GM23338 (cell line): Measurements from ENCODE around the gene PCYT2. TPM values are rescaled to one million over a fixed set of nuclear protein-coding genes. Genes with fewer than 3 reads are reported as not detected.

Experiments
- ATAC-seq: fragments of 200-7000 bp; cut with Tn5 transposase; 3 replicates; pipeline ENCODE4 v1.9.1; 2020
- DNase-seq: peaks from one replicate; pipeline ENCODE4 v3.0.0-alpha.2; 2015; ENCODE audit warnings: low spot score
- H2AFZ ChIP-seq: fragments of 200-600 bp; sonication (generic); 2 replicates; pipeline ENCODE4 v1.8.0; 2016; ENCODE audit warnings: antibody characterized with exemption, mild to moderate bottlenecking, moderate library complexity
- H3F3A ChIP-seq: fragments of 200-600 bp; sonication (generic); replicated peaks from 2 replicates; pipeline ENCODE4 v1.8.0; 2017; ENCODE audit warnings: antibody characterized with exemption, mixed run types, low read depth
- H3K27ac ChIP-seq: fragments of 200-600 bp; sonication (generic); 2 replicates; pipeline ENCODE4 v1.6.1; 2016; ENCODE audit warnings: low read depth
- H3K27me3 ChIP-seq: fragments of 200-600 bp; sonication (generic); 2 replicates; pipeline ENCODE4 v1.8.0; 2016; ENCODE audit warnings: mild to moderate bottlenecking, mixed run types, moderate library complexity; ENCODE audit not compliant: insufficient read depth
- H3K36me3 ChIP-seq: fragments of 200-600 bp; sonication (generic); 2 replicates; pipeline ENCODE4 v1.8.0; 2016; ENCODE audit warnings: mild to moderate bottlenecking; ENCODE audit not compliant: insufficient read depth
- H3K4me1 ChIP-seq: fragments of 200-600 bp; sonication (generic); 2 replicates; pipeline ENCODE4 v1.8.0; 2016; ENCODE audit warnings: mild to moderate bottlenecking, moderate library complexity; ENCODE audit not compliant: insufficient read depth
- H3K4me2 ChIP-seq: fragments of 200-600 bp; sonication (generic); 2 replicates; pipeline ENCODE4 v1.7.1; 2017; ENCODE audit warnings: mixed run types
- H3K4me3 ChIP-seq: fragments of 200-600 bp; sonication (generic); 2 replicates; pipeline ENCODE4 v1.6.1; 2016; ENCODE audit warnings: mixed run types
- H3K79me2 ChIP-seq: fragments of 200-600 bp; sonication (generic); replicated peaks from 2 replicates; pipeline ENCODE4 v1.8.0; 2017; ENCODE audit warnings: mild to moderate bottlenecking; ENCODE audit not compliant: insufficient read depth
- H3K9me2 ChIP-seq: fragments of 200-600 bp; sonication (generic); 2 replicates; pipeline ENCODE4 v1.8.0; 2017; ENCODE audit not compliant: insufficient read depth
- H4K20me1 ChIP-seq: fragments of 200-600 bp; sonication (generic); replicated peaks from 2 replicates; pipeline ENCODE4 v1.8.0; 2017; ENCODE audit warnings: mild to moderate bottlenecking; ENCODE audit not compliant: insufficient read depth
- H3K27ac Mint-ChIP-seq: 2 replicates; pipeline ENCODE4 v1.8.0; 2020; ENCODE audit warnings: inconsistent platforms, mild to moderate bottlenecking, moderate library complexity, mixed read lengths
- H3K27me3 Mint-ChIP-seq: 3 replicates; pipeline ENCODE4 v1.8.0; 2022; ENCODE audit warnings: low read depth, mild to moderate bottlenecking, moderate library complexity, mixed read lengths, inconsistent platforms; ENCODE audit not compliant: insufficient read depth, poor library complexity
- H3K36me3 Mint-ChIP-seq: 3 replicates; pipeline ENCODE4 v1.8.0; 2021; ENCODE audit warnings: low read depth, mild to moderate bottlenecking, inconsistent platforms, moderate library complexity, mixed read lengths
- H3K4me1 Mint-ChIP-seq: 3 replicates; pipeline ENCODE4 v1.8.0; 2020; ENCODE audit warnings: mild to moderate bottlenecking, inconsistent platforms, mixed read lengths
- H3K4me3 Mint-ChIP-seq: 3 replicates; pipeline ENCODE4 v1.8.0; 2021; ENCODE audit warnings: moderate library complexity, mild to moderate bottlenecking, inconsistent platforms, mixed read lengths
- H3K9me3 Mint-ChIP-seq: 3 replicates; pipeline ENCODE4 v1.8.0; 2020; ENCODE audit warnings: moderate library complexity, mild to moderate bottlenecking, inconsistent platforms, mixed read lengths
- CREB1 ChIP-seq: fragments of 250-450 bp; sonication (Bioruptor Pico); IDR thresholded peaks from 2 replicates; pipeline ENCODE4 v1.5.0; 2020; ENCODE audit warnings: low read depth, mild to moderate bottlenecking, moderate library complexity
- ETS1 ChIP-seq: IDR thresholded peaks from 2 replicates; pipeline ENCODE4 v1.6.1; 2016; ENCODE audit warnings: antibody characterized with exemption
- EZH2 ChIP-seq: fragments of 200-600 bp; sonication (generic); IDR thresholded peaks from one replicate; pipeline ENCODE4 v1.8.0; 2017; ENCODE audit warnings: antibody characterized with exemption, mild to moderate bottlenecking, low read depth; ENCODE audit not compliant: unreplicated experiment
- EZH2phosphoT487 ChIP-seq: fragments of 200-600 bp; sonication (generic); IDR thresholded peaks from one replicate; pipeline ENCODE4 v1.8.1; 2018; ENCODE audit warnings: antibody characterized with exemption; ENCODE audit not compliant: unreplicated experiment
- JUNB ChIP-seq: IDR thresholded peaks from one replicate; pipeline ENCODE4 v1.6.1; 2016; ENCODE audit warnings: antibody characterized with exemption; ENCODE audit not compliant: unreplicated experiment
- NANOG ChIP-seq: IDR thresholded peaks from 2 replicates; pipeline ENCODE4 v1.6.1; 2016; ENCODE audit warnings: antibody characterized with exemption, borderline replicate concordance
- POLR2AphosphoS5 ChIP-seq: IDR thresholded peaks from 2 replicates; pipeline ENCODE4 v1.6.1; 2016; ENCODE audit warnings: antibody characterized with exemption, low read depth
- REST ChIP-seq: IDR thresholded peaks from one replicate; pipeline ENCODE4 v1.6.1; 2018; ENCODE audit warnings: antibody characterized with exemption; ENCODE audit not compliant: unreplicated experiment
- STAT1 ChIP-seq: IDR thresholded peaks from one replicate; pipeline ENCODE4 v1.6.1; 2016; ENCODE audit warnings: antibody characterized with exemption; ENCODE audit not compliant: unreplicated experiment
- ZNF114 ChIP-seq: fragments of 250-450 bp; sonication (Bioruptor Pico); IDR thresholded peaks from 2 replicates; pipeline ENCODE4 v1.5.0; 2020; ENCODE audit warnings: mild to moderate bottlenecking, moderate library complexity
- ZNF331 ChIP-seq: fragments of 250-450 bp; sonication (Bioruptor Pico); IDR thresholded peaks from 2 replicates; pipeline ENCODE4 v1.5.0; 2020; ENCODE audit warnings: low read depth, mild to moderate bottlenecking, moderate library complexity
- ZNF462 ChIP-seq: fragments of 250-450 bp; sonication (Bioruptor Pico); IDR thresholded peaks from 2 replicates; pipeline ENCODE4 v1.5.0; 2020; ENCODE audit warnings: mild to moderate bottlenecking, moderate library complexity
- polyA plus RNA-seq: library from polyadenylated mRNA; unstranded; fragments of >200 nt; fragmentation: Nextera tagmentation; extraction: Ambion mirVana; gene quantifications from 2 replicates; pipeline ENCODE4 v1.2.1, GENCODE V29; 2016
- total RNA-seq: library from RNA; depleted of rRNA; stranded (reverse); fragments of >200 nt; shearing (Covaris generic); gene quantifications from 2 replicates; pipeline ENCODE4 v1.2.3, GENCODE V29; 2014

Gene PCYT2
- total and polyA plus RNA-seq, 2 experiments from 2014 or later, result 51.6 to 82.9 TPM

- H3K4me2 ChIP-seq, result 0 out of 2 replicates have a peak overlapping the region, but pooled peaks have one; percentile 64
- H3K4me3 Mint-ChIP-seq, result peak overlapping the region; percentile 56; the same call in 2 of the 3 replicates
- DNase-seq, result no peak
- H3K4me1 ChIP-seq, result peaks cover 30% of the 10 kb centered on the region
- ATAC-seq, result no peak
- H3K79me2 ChIP-seq, result peaks cover 80% of the 10 kb centered on the region
- peaks cover 38% of the 10 kb centered on the region for H3K27me3 Mint-ChIP-seq
- peaks cover 36% of the 10 kb centered on the region for H3F3A ChIP-seq
- H2AFZ ChIP-seq, result no peak overlapping the region
- no peaks in the 10 kb centered on the region for H3K27me3 ChIP-seq
- H3K4me1 Mint-ChIP-seq, result peaks cover 51% of the 10 kb centered on the region
- TF ChIP-seq EZH2phosphoT487 (no peak), CREB1 (CRISPR knock-in tag) (no peak), NANOG (no peak), ETS1 (no peak), STAT1 (no peak), JUNB (no peak), EZH2 (no peak), POLR2AphosphoS5 (no peak), ZNF331 (CRISPR knock-in tag) (no peak), REST (no peak)
- H3K36me3 ChIP-seq, result no peaks in the 10 kb centered on the region; the same call in 1 of the 2 replicates
- H4K20me1 ChIP-seq, result peaks cover 19% of the 10 kb centered on the region
- peak overlapping the region; percentile 89 for H3K27ac Mint-ChIP-seq
- H3K4me3 ChIP-seq, result no peak overlapping the region
- peaks cover 33% of the 10 kb centered on the region for H3K36me3 Mint-ChIP-seq
- peak overlapping the region; percentile 50; the same call in 1 of the 2 replicates for H3K27ac ChIP-seq
- H3K9me2 ChIP-seq, result no peaks in the 10 kb centered on the region
- no peaks in the 10 kb centered on the region; the same call in 2 of the 3 replicates for H3K9me3 Mint-ChIP-seq
Measured at GRCh38 chr17:81921996-81922565, 10.9 kb upstream of the PCYT2 start.

- peaks cover 36% of the 10 kb centered on the region for H3K4me1 ChIP-seq
- no peak overlapping the region for H3K27ac ChIP-seq
- peaks cover 36% of the 10 kb centered on the region for H3K36me3 Mint-ChIP-seq
- H3K27me3 ChIP-seq, result no peaks in the 10 kb centered on the region
- H3K4me1 Mint-ChIP-seq, result peaks cover 55% of the 10 kb centered on the region
- H2AFZ ChIP-seq, result no peak overlapping the region
- H3K27ac Mint-ChIP-seq, result no peak overlapping the region
- ATAC-seq (no peak), DNase-seq (no peak)
- H3K27me3 Mint-ChIP-seq, result peaks cover 38% of the 10 kb centered on the region
- no peak overlapping the region for H3K4me2 ChIP-seq
- H3K36me3 ChIP-seq, result no peaks in the 10 kb centered on the region; the same call in 1 of the 2 replicates
- peaks cover 19% of the 10 kb centered on the region for H4K20me1 ChIP-seq
- no peaks in the 10 kb centered on the region; the same call in 2 of the 3 replicates for H3K9me3 Mint-ChIP-seq
- H3K4me3 ChIP-seq, result no peak overlapping the region
- H3K9me2 ChIP-seq, result no peaks in the 10 kb centered on the region
- H3K79me2 ChIP-seq, result peaks cover 80% of the 10 kb centered on the region
- no peak overlapping the region for H3K4me3 Mint-ChIP-seq
- peaks cover 41% of the 10 kb centered on the region for H3F3A ChIP-seq
- TF ChIP-seq ZNF462 (CRISPR knock-in tag), result no peak
- no peak for TF ChIP-seq ZNF114 (CRISPR knock-in tag)
- TF ChIP-seq CREB1 (CRISPR knock-in tag), result no peak
Measured at GRCh38 chr17:81921537-81921862, 10.3 kb upstream of the PCYT2 start.
